Stimulated activated CD4-positive, alpha-beta T cell treated with anti-CD3 and anti-CD28 coated beads, Interleukin-4, amount 100 ng/mL, for 4 hours (primary cell): ENCODE data around the gene ROCK2.

ENCODE experiments used
- DNase-seq, 2 experiments: peaks; one replicate each; pipeline ENCODE4 v3.0.0-alpha.2; 2020

ROCK2 gene

GRCh38 chr2:11344342-11344955 lies at the start of gene ROCK2:
Gene ROCK2 (minus strand): TSS chr2:11344636. CDS start chr2:11344136, 500 bp downstream.
- peak; percentile 66 to 76 for DNase-seq

GRCh38 chr2:11393711-11394236 lies 49.3 kb upstream of the ROCK2 start:
- no peak for DNase-seq

GRCh38 chr2:11391942-11392266 lies 47.5 kb upstream of the ROCK2 start:
- DNase-seq: no peak

GRCh38 chr2:11390399-11390658 lies 45.9 kb upstream of the ROCK2 start:
- DNase-seq: no peak

GRCh38 chr2:11389551-11390398 lies 45.3 kb upstream of the ROCK2 start:
- no peak for DNase-seq

GRCh38 chr2:11389052-11389420 lies 44.6 kb upstream of the ROCK2 start:
- no peak for DNase-seq

GRCh38 chr2:11388262-11389051 lies 44.0 kb upstream of the ROCK2 start:
- DNase-seq: no peak

GRCh38 chr2:11387843-11388242 lies 43.4 kb upstream of the ROCK2 start:
- no peak for DNase-seq

- DNase-seq: no peak
These were observed 42.6 kb upstream of the ROCK2 start for GRCh38 chr2:11387100-11387390.

- DNase-seq: no peak
These were observed 41.4 kb upstream of the ROCK2 start for GRCh38 chr2:11385847-11386246.

GRCh38 chr2:11385216-11385615 lies 40.8 kb upstream of the ROCK2 start:
- DNase-seq: no peak

GRCh38 chr2:11379558-11379957 lies 35.1 kb upstream of the ROCK2 start:
- DNase-seq: no peak

GRCh38 chr2:11377928-11378545 lies 33.6 kb upstream of the ROCK2 start:
- no peak for DNase-seq

- no peak for DNase-seq
These were observed 31.6 kb upstream of the ROCK2 start for GRCh38 chr2:11376071-11376470.

GRCh38 chr2:11375689-11376027 lies 31.2 kb upstream of the ROCK2 start:
- no peak for DNase-seq

- no peak for DNase-seq
These were observed 30.7 kb upstream of the ROCK2 start for GRCh38 chr2:11375025-11375688.

GRCh38 chr2:11373096-11373495 lies 28.7 kb upstream of the ROCK2 start:
- DNase-seq: no peak

- no peak for DNase-seq
These were observed 26.9 kb upstream of the ROCK2 start for GRCh38 chr2:11371092-11371937.

- no peak for DNase-seq
These were observed 26.1 kb upstream of the ROCK2 start for GRCh38 chr2:11370377-11371091.

GRCh38 chr2:11368059-11368572 lies 23.7 kb upstream of the ROCK2 start:
- no peak for DNase-seq

- no peak for DNase-seq
These were observed 22.8 kb upstream of the ROCK2 start for GRCh38 chr2:11367170-11367730.
